Neural cell (in vitro differentiated cells): ENCODE data around the gene STK10. TPM values are rescaled to one million over a fixed set of nuclear protein-coding genes. Genes with fewer than 3 reads are reported as not detected.

Source experiments
- H2AFZ ChIP-seq: fragments of 200-600, 300-800 bp; sonication (generic), shearing (Covaris generic); 2 replicates; pipeline ENCODE4 v1.6.0; 2014; ENCODE audit warnings: low read depth, mild to moderate bottlenecking, antibody characterized with exemption, low read length, moderate library complexity
- H3F3A ChIP-seq: fragments of 200-600 bp; shearing (Covaris generic); 2 replicates; pipeline ENCODE4 v1.6.1; 2016; ENCODE audit warnings: mild to moderate bottlenecking, moderate library complexity, mixed read lengths, antibody characterized with exemption, low read length; ENCODE audit not compliant: insufficient read depth, poor library complexity, severe bottlenecking
- H3K27ac ChIP-seq: fragments of 200-600, 300-800 bp; sonication (generic), shearing (Covaris generic); 2 replicates; pipeline ENCODE4 v1.5.1; 2014; ENCODE audit warnings: mild to moderate bottlenecking, low read length, moderate library complexity
- H3K27me3 ChIP-seq: fragments of 300-800, 200-600 bp; sonication (generic), shearing (Covaris generic); 2 replicates; pipeline ENCODE4 v1.6.0; 2014; ENCODE audit warnings: mild to moderate bottlenecking, low read depth, low read length, moderate library complexity; ENCODE audit not compliant: insufficient read depth
- H3K36me3 ChIP-seq: fragments of 300-800, 200-600 bp; sonication (generic), shearing (Covaris generic); 2 replicates; pipeline ENCODE4 v1.5.1; 2014; ENCODE audit warnings: mild to moderate bottlenecking, antibody characterized with exemption, low read length, moderate library complexity; ENCODE audit not compliant: insufficient read depth
- H3K4me2 ChIP-seq: fragments of 300-800, 200-600 bp; sonication (generic), shearing (Covaris generic); 2 replicates; pipeline ENCODE4 v1.6.0; 2014; ENCODE audit warnings: mild to moderate bottlenecking, low read length
- H3K4me3 ChIP-seq: fragments of 300-800, 200-600 bp; sonication (generic), shearing (Covaris generic); 2 replicates; pipeline ENCODE4 v1.5.1; 2014; ENCODE audit warnings: mild to moderate bottlenecking, low read length, moderate library complexity
- H3K79me2 ChIP-seq: fragments of 200-600 bp; shearing (Covaris generic); replicated peaks from 2 replicates; pipeline ENCODE4 v1.6.0; 2014; ENCODE audit warnings: mild to moderate bottlenecking, low read length, moderate library complexity; ENCODE audit not compliant: insufficient read depth
- H3K9ac ChIP-seq: fragments of 300-800, 200-600 bp; sonication (generic), shearing (Covaris generic); 2 replicates; pipeline ENCODE4 v1.6.1; 2016; ENCODE audit warnings: mild to moderate bottlenecking, low read length, mixed read lengths
- H3K9me2 ChIP-seq: fragments of 200-600 bp; shearing (Covaris generic); 2 replicates; pipeline ENCODE4 v1.6.1; 2016; ENCODE audit warnings: mild to moderate bottlenecking, low read length, mixed read lengths; ENCODE audit not compliant: insufficient read depth
- H3K9me3 ChIP-seq: fragments of 200-600, 300-800 bp; sonication (generic), shearing (Covaris generic); 2 replicates; pipeline ENCODE4 v1.6.1; 2016; ENCODE audit warnings: mild to moderate bottlenecking, mixed run types, low read length, moderate library complexity, mixed read lengths
- H4K20me1 ChIP-seq: fragments of 200-600 bp; shearing (Covaris generic); 2 replicates; pipeline ENCODE4 v1.6.1; 2016; ENCODE audit warnings: mild to moderate bottlenecking, mixed run types; ENCODE audit not compliant: insufficient read depth
- CTCF ChIP-seq: fragments of 450-650 bp; IDR thresholded peaks from 2 replicates; pipeline ENCODE4 v1.5.1; 2014; ENCODE audit warnings: antibody characterized with exemption, mild to moderate bottlenecking, moderate library complexity; ENCODE audit not compliant: poor library complexity, severe bottlenecking
- EP300 ChIP-seq: fragments of 450-650 bp; conservative IDR thresholded peaks from 2 replicates; pipeline ENCODE4 v1.6.1; 2014; ENCODE audit warnings: antibody characterized with exemption, mild to moderate bottlenecking, moderate library complexity; ENCODE audit not compliant: poor library complexity, severe bottlenecking
- EZH2 ChIP-seq: fragments of 200-600, 300-800 bp; shearing (Covaris generic), sonication (generic); IDR thresholded peaks from 2 replicates; pipeline ENCODE4 v1.6.1; 2014; ENCODE audit warnings: antibody characterized with exemption, low read length, borderline replicate concordance, mild to moderate bottlenecking; ENCODE audit not compliant: insufficient read depth, poor library complexity, severe bottlenecking
- MXI1 ChIP-seq: fragments of 450-650 bp; conservative IDR thresholded peaks from 2 replicates; pipeline ENCODE4 v1.6.1; 2014; ENCODE audit warnings: antibody characterized with exemption, mild to moderate bottlenecking; ENCODE audit not compliant: poor library complexity, severe bottlenecking
- POLR2AphosphoS5 ChIP-seq: IDR thresholded peaks from 2 replicates; pipeline ENCODE4 v1.6.1; 2012
- RAD21 ChIP-seq: fragments of 450-650 bp; conservative IDR thresholded peaks from 2 replicates; pipeline ENCODE4 v1.6.1; 2014; ENCODE audit warnings: antibody characterized with exemption, mild to moderate bottlenecking, moderate library complexity
- REST ChIP-seq: IDR thresholded peaks from 2 replicates; pipeline ENCODE4 v1.6.1; 2012; ENCODE audit warnings: borderline replicate concordance
- SMC3 ChIP-seq: fragments of 450-650 bp; conservative IDR thresholded peaks from 2 replicates; pipeline ENCODE4 v1.6.1; 2014; ENCODE audit warnings: antibody characterized with exemption, mild to moderate bottlenecking, moderate library complexity; ENCODE audit not compliant: poor library complexity
- TAF1 ChIP-seq: IDR thresholded peaks from 2 replicates; pipeline ENCODE4 v1.6.1; 2012; ENCODE audit warnings: low read depth
- polyA plus RNA-seq: library from polyadenylated mRNA; depleted of rRNA; stranded (reverse); fragments of >200 nt; gene quantifications from 2 replicates; pipeline ENCODE4 v1.2.3, GENCODE V29; 2014

The STK10 gene
- polyA plus RNA-seq, 1 donor from 2014 or later = 8.2 TPM

GRCh38 chr5:172165465-172165864 is 22.6 kb downstream of the STK10 start:
- no peaks in the 10 kb centered on the region for H3K9me3 ChIP-seq
- H3K9ac ChIP-seq = no peak overlapping the region
- H3K27me3 ChIP-seq = no peaks in the 10 kb centered on the region
- H3K4me2 ChIP-seq = no peak overlapping the region
- no peak for TF ChIP-seq SMC3
- no peak for TF ChIP-seq POLR2AphosphoS5
- no peak for TF ChIP-seq RAD21
- TF ChIP-seq MXI1 = no peak
- H3F3A ChIP-seq = no peaks in the 10 kb centered on the region
- no peak overlapping the region for H2AFZ ChIP-seq
- H4K20me1 ChIP-seq = no peaks in the 10 kb centered on the region
- H3K9me2 ChIP-seq = no peaks in the 10 kb centered on the region
- no peak overlapping the region for H3K4me3 ChIP-seq
- H3K79me2 ChIP-seq = no peaks in the 10 kb centered on the region
- H3K36me3 ChIP-seq = no peaks in the 10 kb centered on the region
- no peak overlapping the region for H3K27ac ChIP-seq

- no peak overlapping the region for H2AFZ ChIP-seq
- no peak overlapping the region for H3K4me2 ChIP-seq
- no peaks in the 10 kb centered on the region for H3K9me2 ChIP-seq
- no peaks in the 10 kb centered on the region for H3K27me3 ChIP-seq
- H4K20me1 ChIP-seq = no peaks in the 10 kb centered on the region
- H3F3A ChIP-seq = no peaks in the 10 kb centered on the region
- no peak overlapping the region for H3K27ac ChIP-seq
- H3K36me3 ChIP-seq = no peaks in the 10 kb centered on the region
- no peak overlapping the region for H3K9ac ChIP-seq
- TF ChIP-seq REST (no peak), EZH2 (no peak), MXI1 (no peak), EP300 (no peak), RAD21 (no peak), POLR2AphosphoS5 (no peak), TAF1 (no peak)
- H3K79me2 ChIP-seq = no peaks in the 10 kb centered on the region
- no peak overlapping the region for H3K4me3 ChIP-seq
- H3K9me3 ChIP-seq = no peaks in the 10 kb centered on the region
These were observed 23.2 kb downstream of the STK10 start for GRCh38 chr5:172164769-172165212.

- no peak overlapping the region for H3K4me3 ChIP-seq
- no peaks in the 10 kb centered on the region for H3K36me3 ChIP-seq
- H3F3A ChIP-seq = no peaks in the 10 kb centered on the region
- no peak overlapping the region for H3K9ac ChIP-seq
- H3K4me2 ChIP-seq = no peak overlapping the region
- H3K9me2 ChIP-seq = no peaks in the 10 kb centered on the region
- no peak overlapping the region for H2AFZ ChIP-seq
- H3K27ac ChIP-seq = no peak overlapping the region
- no peak for TF ChIP-seq TAF1
- no peak for TF ChIP-seq SMC3
- TF ChIP-seq MXI1 = no peak
- TF ChIP-seq CTCF = no peak
- TF ChIP-seq RAD21 = no peak
- no peak for TF ChIP-seq POLR2AphosphoS5
- TF ChIP-seq EZH2 = no peak
- TF ChIP-seq REST = no peak
- TF ChIP-seq EP300 = no peak
- H3K27me3 ChIP-seq = no peaks in the 10 kb centered on the region
- H3K9me3 ChIP-seq = no peaks in the 10 kb centered on the region
- no peaks in the 10 kb centered on the region for H4K20me1 ChIP-seq
- H3K79me2 ChIP-seq = no peaks in the 10 kb centered on the region
These were observed 24.7 kb downstream of the STK10 start for GRCh38 chr5:172163346-172163745.
